Adipose tissue (tissue), 3 donors: ENCODE data around the gene SH3D19. TPM values are rescaled to one million over a fixed set of nuclear protein-coding genes. Genes with fewer than 3 reads are reported as not detected.
A peak's percentile ranks its signal among the peaks of the same experiment; 100 is the strongest.
"Not testable (repeated sequence)": the region's sequence is repeated elsewhere in the genome, so short reads cannot be mapped to it uniquely, and the experiment has no call there.

Experiments
- H3K27ac ChIP-seq: one replicate; pipeline ENCODE4 v1.5.1; 2013; ENCODE audit warnings: low read depth, low read length
- WGBS, 3 donors: extraction: QIAGEN DNeasy Blood & Tissue Kit; methylation state at CpG; one replicate each; pipeline ENCODE4 v1.1.7; 2013; 5-methylcytosine and 5-hydroxymethylcytosine counted together
- polyA plus RNA-seq, 3 donors: library from polyadenylated mRNA; stranded (reverse); fragments of 200-250 nt; gene quantifications; one replicate each; pipeline ENCODE4 v1.2.3, GENCODE V29; 2013
- donor health status: healthy with polysubstance abuse.
- donor health status: Bipolar disorder and iron deficiency.
- donor health status: healthy.

Gene SH3D19
- polyA plus RNA-seq, 3 donors: 9.0 to 163 (median 49.0) TPM

DNA sequence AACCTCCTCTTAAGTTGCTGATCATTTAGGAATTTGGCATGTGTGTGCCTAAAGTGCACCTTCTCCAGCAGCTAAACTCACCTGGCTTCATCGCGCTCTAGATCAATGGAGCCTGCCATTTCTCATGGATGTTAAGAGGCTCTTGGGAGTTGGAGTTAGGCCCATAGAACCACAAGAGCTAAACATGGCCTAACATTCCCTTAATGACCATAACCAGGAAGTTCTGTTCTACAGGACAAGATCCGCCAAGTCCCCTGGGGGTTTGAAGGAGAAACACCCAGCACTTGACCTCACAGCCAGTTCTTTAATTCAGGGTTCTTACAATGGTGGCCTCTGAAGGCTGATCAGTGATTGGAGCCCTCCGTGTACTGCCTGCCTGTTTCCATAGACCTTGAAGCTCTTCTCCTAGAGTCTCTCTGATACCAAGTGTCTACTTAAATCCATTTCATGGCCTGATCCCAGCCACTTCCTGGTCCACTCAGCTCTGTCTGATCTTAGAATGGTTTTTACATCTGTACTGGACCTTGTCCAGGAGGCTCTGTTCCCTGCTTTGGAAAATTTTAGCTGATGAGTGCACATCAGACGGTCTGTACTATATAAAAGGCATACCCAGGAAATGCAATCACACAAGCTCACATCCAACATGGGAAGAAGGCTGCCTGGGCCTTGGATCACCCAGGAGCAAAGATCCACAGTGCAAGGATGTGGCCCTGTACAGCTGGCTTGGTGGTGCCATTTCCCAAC is 180.9 kb downstream of the SH3D19 start:
- no peak overlapping the region for H3K27ac ChIP-seq
- WGBS, 3 donors: 81 to 92% (median 84%) methylated on average over 5 of the region's 5 CpGs

DNA sequence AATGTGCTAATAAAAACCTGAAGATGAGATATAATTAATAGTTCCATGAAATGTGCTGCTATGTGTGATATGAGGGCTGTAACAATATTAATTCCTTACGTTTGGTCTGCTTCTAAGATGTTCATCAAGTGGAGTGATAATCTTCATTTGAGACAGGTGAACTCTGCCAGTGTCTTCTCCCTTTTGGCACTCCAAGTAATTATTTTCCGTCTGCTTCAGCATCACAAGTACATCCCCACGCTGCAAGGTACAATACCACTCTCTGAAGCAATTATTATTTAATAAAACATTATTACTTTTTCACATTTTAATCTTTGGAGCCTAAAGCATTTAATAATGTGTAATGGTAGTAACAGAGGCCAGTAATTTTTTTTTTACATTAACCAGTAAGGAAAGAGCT is 181.6 kb downstream of the SH3D19 start:
- WGBS, 3 donors: 90 to 99% (median 97%) methylated on average over 3 of the region's 3 CpGs
- no peak overlapping the region for H3K27ac ChIP-seq

DNA sequence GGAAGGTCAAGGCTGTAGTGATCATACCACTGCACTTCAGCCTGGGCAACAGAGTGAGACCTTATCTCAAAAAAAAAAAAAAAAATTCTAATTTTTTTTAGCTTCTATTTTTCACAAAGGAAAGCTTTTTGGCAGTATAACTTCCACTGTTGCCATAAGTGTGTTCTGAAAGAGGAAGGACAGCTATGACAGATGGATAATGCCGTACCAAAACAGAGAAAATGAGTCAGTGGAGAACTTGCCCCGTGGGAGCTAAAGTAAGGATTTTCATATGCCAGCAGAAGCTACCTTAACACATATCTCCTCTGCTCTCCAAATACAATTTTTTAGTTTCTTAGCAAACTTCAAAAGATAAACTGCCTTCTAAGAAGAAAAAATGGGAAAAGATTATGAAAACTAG is 182.2 kb downstream of the SH3D19 start:
- 58 to 85% (median 62%) methylated on average over 2 of the region's 2 CpGs for WGBS, 3 donors
- H3K27ac ChIP-seq: no peak overlapping the region

DNA sequence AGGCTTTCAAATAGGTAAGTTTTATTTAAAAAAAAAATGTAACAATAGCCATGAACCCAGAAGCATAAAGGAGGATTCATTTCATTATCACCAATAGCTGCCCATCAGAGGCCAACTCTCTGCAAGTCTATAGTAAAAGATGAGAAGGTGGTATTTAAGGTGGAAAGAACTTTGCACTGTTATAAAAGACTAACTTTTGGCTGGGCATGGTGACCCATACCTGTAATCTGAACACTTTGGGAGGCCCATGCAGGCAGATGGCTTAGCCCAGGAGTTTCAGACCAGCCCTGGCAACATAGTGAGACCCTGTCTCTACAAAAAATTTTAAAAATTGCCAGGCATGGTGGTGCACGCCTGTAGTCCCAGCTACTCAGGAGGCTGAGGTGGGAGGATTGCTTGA is 182.6 kb downstream of the SH3D19 start:
- 95 to 100% (median 95%) methylated on average over 1 of the region's 1 CpG for WGBS, 3 donors
- no peak overlapping the region for H3K27ac ChIP-seq

DNA sequence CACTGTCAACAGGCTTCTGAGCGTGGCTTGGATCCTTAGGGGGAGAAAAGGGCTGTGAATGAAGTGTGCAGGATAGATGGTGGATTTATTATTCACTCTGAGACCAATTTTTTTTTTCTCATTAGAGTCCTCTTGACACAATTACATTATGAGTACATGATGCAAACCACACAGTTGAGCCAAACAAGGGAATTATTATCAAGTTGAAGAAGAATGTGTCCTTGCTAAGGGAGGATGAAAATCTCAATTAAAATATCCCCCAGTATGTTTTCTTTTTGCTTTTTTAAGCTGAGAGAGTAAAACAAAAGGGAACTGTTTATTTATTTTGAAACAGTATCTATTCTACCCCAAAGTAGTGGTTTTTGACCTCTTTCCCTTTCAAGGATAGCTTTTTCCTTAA is 185.6 kb downstream of the SH3D19 start:
- WGBS, 3 donors: 90 to 100% (median 91%) methylated on average over 1 of the region's 1 CpG
- no peak overlapping the region for H3K27ac ChIP-seq

GRCh38 chr4:151136048-151136447 is 189.4 kb downstream of the SH3D19 start:
- WGBS, 3 donors: 95 to 96% (median 96%) methylated on average over 3 of the region's 3 CpGs
- H3K27ac ChIP-seq: not testable (repeated sequence)

DNA sequence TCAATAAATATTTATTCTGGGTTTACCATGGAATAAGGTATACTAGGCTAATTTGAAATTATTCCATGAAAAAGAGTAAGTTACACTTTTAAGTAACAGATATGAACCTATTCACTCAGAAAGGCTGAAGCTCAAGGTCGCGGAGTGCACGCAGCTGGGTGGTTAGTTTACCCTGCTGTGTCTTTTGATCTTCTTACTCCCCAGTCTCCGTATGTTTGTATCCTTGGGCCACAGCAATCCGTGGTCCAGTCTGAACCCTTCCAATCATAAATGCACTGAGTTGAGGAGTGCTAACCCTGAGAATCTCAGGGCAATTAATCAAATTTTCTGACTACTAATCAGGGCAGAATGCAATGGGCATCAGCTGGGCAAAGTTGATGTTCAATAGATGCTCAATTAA is 192.1 kb downstream of the SH3D19 start:
- 47 to 90% (median 88%) methylated on average over 5 of the region's 5 CpGs for WGBS, 3 donors
- no peak overlapping the region for H3K27ac ChIP-seq

- H3K27ac ChIP-seq: no peak overlapping the region
- WGBS, 3 donors: 67 to 84% (median 68%) methylated on average over 1 of the region's 1 CpG
Measured at GRCh38 chr4:151129796-151130195, 195.6 kb downstream of the SH3D19 start.

- no peak overlapping the region for H3K27ac ChIP-seq
- WGBS, 3 donors: 40 to 44% (median 42%) methylated on average over 14 of the region's 14 CpGs
Measured at GRCh38 chr4:151117371-151117962, 207.9 kb downstream of the SH3D19 start.

- H3K27ac ChIP-seq: no peak overlapping the region
- 87 to 93% (median 89%) methylated on average over 5 of the region's 5 CpGs for WGBS, 3 donors
Measured at GRCh38 chr4:151114986-151115385, 210.4 kb downstream of the SH3D19 start.

GRCh38 chr4:151114338-151114737 is 211.1 kb downstream of the SH3D19 start:
- no peak overlapping the region for H3K27ac ChIP-seq
- 43 to 74% (median 73%) methylated on average over 3 of the region's 3 CpGs for WGBS, 3 donors

GRCh38 chr4:151110236-151110635 is 215.2 kb downstream of the SH3D19 start:
- 96 to 98% (median 96%) methylated on average over 3 of the region's 3 CpGs for WGBS, 3 donors
- no peak overlapping the region for H3K27ac ChIP-seq

DNA sequence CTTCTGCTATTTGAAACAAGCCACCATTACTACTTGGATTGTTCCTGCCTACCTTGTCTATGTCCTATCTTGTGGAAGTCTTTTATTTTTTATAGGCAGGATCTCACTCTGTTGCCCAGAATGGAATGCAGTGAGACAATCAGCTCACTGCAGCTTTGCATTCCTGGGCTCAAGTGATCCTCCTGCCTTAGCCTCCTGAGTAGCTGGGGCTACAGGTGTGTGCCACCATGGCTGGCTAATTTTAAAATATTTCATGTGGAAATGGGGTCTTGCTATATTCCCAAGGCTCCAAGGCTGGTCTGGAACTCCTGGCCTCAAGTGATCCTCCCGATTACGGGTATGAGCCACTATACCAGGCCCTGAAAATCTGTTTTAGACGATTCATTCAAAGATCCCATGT is 218.3 kb downstream of the SH3D19 start:
- 95 to 98% (median 97%) methylated on average over 3 of the region's 3 CpGs for WGBS, 3 donors
- no peak overlapping the region for H3K27ac ChIP-seq

GRCh38 chr4:151105454-151106032 is 219.9 kb downstream of the SH3D19 start:
- 94 to 99% (median 98%) methylated on average over 5 of the region's 5 CpGs for WGBS, 3 donors
- H3K27ac ChIP-seq: no peak overlapping the region

GRCh38 chr4:151104621-151105020 is 220.8 kb downstream of the SH3D19 start:
- 93 to 98% (median 95%) methylated on average over 1 of the region's 1 CpG for WGBS, 3 donors
- H3K27ac ChIP-seq: no peak overlapping the region

GRCh38 chr4:151103758-151104157 is 221.6 kb downstream of the SH3D19 start:
- no peak overlapping the region for H3K27ac ChIP-seq
- WGBS, 3 donors: 78 to 86% (median 84%) methylated on average over 2 of the region's 2 CpGs

DNA sequence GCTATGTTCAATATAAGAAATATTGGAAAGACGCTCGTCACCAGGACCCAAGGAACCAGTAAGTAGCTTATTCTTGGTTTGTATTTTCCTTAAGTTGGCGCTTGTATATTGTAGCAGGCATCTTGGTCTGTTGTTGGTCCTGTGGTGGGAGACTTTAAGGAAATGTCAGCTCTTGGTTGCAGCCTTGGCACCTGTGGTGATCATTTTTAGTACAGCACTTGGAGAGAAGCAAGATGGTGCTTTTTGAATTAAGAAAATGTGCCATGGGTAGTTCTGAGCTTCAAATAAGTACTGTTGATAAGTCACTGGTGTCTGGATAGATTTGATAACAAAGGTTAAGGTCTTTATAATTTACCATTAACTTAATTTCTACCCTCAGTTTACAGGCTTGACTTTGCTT is 224.9 kb downstream of the SH3D19 start:
- H3K27ac ChIP-seq: no peak overlapping the region
- WGBS, 3 donors: 9 to 13% (median 9%) methylated on average over 3 of the region's 3 CpGs

DNA sequence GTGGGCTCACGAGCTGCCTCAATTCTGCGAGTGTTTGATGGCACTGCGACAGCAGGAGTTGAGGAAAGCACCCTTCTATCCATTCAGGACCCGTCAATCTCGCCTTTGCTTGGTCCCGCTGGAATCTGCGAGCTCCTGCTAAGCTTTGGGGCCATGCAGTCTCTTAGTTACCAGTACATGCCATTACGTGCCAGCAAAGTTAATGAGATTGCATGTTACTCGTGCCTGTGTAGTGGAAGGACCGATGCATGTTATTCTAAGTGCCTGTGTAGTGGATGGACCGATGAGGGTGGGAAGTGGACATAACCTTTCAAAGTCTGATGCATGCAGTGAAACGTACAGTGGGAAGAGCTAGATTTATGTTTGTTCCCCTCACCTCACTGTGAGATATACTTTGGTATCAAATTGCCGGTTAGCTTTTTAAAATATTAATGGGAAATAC is 225.4 kb downstream of the SH3D19 start:
- WGBS, 3 donors: 0 to 1% (median 0%) methylated on average over 13 of the region's 13 CpGs
- H3K27ac ChIP-seq: peak overlapping the region; percentile 19

GRCh38 chr4:151099229-151099975 is 226.0 kb downstream of the SH3D19 start, which contains the start of gene RPS3A:
RPS3A (plus strand) TSS chr4:151099628; CDS start chr4:151099653, 25 bp downstream.
- 1% methylated on average over 69 of the region's 69 CpGs for whole genome bisulfite sequencing, 3 donors
- peak within 1 kb of the TSS; percentile 19 for H3K27ac ChIP-seq
